ENCODE measurements around the gene KRTAP10-4. TPM values are rescaled to one million over a fixed set of nuclear protein-coding genes. Genes with fewer than 3 reads are reported as not detected.

The KRTAP10-4 gene
- total and polyA plus RNA-seq, 2 donors (not counting 1 experiment from before 2014, with no cell fraction given), result not detected

- TF ChIP-seq, protein P1, sequence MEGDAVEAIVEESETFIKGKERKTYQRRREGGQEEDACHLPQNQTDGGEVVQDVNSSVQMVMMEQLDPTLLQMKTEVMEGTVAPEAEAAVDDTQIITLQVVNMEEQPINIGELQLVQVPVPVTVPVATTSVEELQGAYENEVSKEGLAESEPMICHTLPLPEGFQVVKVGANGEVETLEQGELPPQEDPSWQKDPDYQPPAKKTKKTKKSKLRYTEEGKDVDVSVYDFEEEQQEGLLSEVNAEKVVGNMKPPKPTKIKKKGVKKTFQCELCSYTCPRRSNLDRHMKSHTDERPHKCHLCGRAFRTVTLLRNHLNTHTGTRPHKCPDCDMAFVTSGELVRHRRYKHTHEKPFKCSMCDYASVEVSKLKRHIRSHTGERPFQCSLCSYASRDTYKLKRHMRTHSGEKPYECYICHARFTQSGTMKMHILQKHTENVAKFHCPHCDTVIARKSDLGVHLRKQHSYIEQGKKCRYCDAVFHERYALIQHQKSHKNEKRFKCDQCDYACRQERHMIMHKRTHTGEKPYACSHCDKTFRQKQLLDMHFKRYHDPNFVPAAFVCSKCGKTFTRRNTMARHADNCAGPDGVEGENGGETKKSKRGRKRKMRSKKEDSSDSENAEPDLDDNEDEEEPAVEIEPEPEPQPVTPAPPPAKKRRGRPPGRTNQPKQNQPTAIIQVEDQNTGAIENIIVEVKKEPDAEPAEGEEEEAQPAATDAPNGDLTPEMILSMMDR (conservative IDR thresholded peaks at IDR 0.05 in 1 of 2, IDR thresholded peaks at IDR 0.05 in 1 of 2; ENCODE audit: low read depth in 1 of 2, low read length in 2 of 2), result no peak
- TF ChIP-seq EZH2 (IDR thresholded peaks at IDR 0.05; ENCODE audit: low read length, missing control alignments), result no peak
- no peaks in the 10 kb centered on the region for H3K9me3 ChIP-seq (ENCODE audit: control insufficient read depth, insufficient read depth, low read depth, low read length)
- H3K9ac ChIP-seq (ENCODE audit: insufficient read depth, low read length), result no peak overlapping the region
- no peaks in the 10 kb centered on the region for H3K79me2 ChIP-seq (ENCODE audit: control insufficient read depth, insufficient read depth, low read length)
- no peaks in the 10 kb centered on the region for H3K36me3 ChIP-seq (ENCODE audit: control insufficient read depth, insufficient read depth, low read length)
- no peaks in the 10 kb centered on the region for H3K4me1 ChIP-seq (ENCODE audit: control insufficient read depth, extremely low read depth, insufficient read depth, low read length)
- no peak overlapping the region for H3K27ac ChIP-seq (ENCODE audit: insufficient read depth, low read length)
- no peak overlapping the region for H2AFZ ChIP-seq (ENCODE audit: low read length)
- no peaks in the 10 kb centered on the region for H3K27me3 ChIP-seq (ENCODE audit: control insufficient read depth, insufficient read depth, low read length)
- H3K4me3 ChIP-seq (replicated peaks in 1 of 4; ENCODE audit: control extremely low read depth in 1 of 4, insufficient read depth in 1 of 4, low read depth in 3 of 4, low read length in 4 of 4), result no peak overlapping the region
- no peaks in the 10 kb centered on the region for H4K20me1 ChIP-seq (ENCODE audit: control insufficient read depth, extremely low read depth, insufficient read depth, low read length)
- no peak for DNase-seq (ENCODE audit: low read depth in 2 of 2)
- no peak overlapping the region for H3K4me2 ChIP-seq (ENCODE audit: extremely low read depth, insufficient read depth, low read length)
Observed at GRCh38 chr21:44611551-44611950, 38.0 kb downstream of the KRTAP10-4 start.

DNA sequence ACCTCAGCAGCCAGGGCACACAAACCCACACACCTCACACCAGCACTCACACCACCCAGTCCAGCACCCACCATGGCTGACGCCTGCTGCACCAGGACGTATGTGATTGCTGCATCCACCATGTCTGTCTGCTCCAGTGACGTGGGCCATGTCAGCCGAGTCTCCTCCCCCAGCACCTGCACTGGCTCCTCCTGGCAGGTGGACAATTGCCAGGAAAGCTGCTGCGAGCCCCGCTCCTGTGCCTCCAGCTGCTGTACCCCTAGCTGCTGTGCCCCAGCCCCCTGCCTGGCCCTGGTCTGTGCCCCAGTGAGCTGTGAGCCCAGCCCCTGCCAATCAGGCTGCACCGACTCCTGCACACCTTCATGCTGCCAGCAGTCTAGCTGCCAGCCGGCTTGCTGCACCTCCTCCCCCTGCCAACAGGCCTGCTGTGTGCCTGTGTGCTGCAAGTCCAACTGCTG lies 38.5 kb downstream of the KRTAP10-4 start, which contains the start of gene KRTAP10-8:
KRTAP10-8 (plus strand) TSS at position 51 of the 458 bp plus-strand sequence; CDS start at position 73, 22 bp downstream.
- no peaks in the 10 kb centered on the region for H4K20me1 ChIP-seq (ENCODE audit: control insufficient read depth, extremely low read depth, insufficient read depth, low read length)

GRCh38 chr21:44612669-44613229 lies 39.2 kb downstream of the KRTAP10-4 start:
- H3K79me2 ChIP-seq (ENCODE audit: control insufficient read depth, insufficient read depth, low read length), result no peaks in the 10 kb centered on the region
- no peaks in the 10 kb centered on the region for H3K36me3 ChIP-seq (ENCODE audit: control insufficient read depth, insufficient read depth, low read length)
- no peaks in the 10 kb centered on the region for H3K27me3 ChIP-seq (ENCODE audit: control insufficient read depth, insufficient read depth, low read length)
- TF ChIP-seq EZH2 (IDR thresholded peaks at IDR 0.05; ENCODE audit: low read length, missing control alignments), result no peak
- TF ChIP-seq, protein P1 (conservative IDR thresholded peaks at IDR 0.05 in 1 of 2, IDR thresholded peaks at IDR 0.05 in 1 of 2; ENCODE audit: low read depth in 1 of 2, low read length in 2 of 2), result no peak
- no peaks in the 10 kb centered on the region for H4K20me1 ChIP-seq (ENCODE audit: control insufficient read depth, extremely low read depth, insufficient read depth, low read length)
- no peak overlapping the region for H3K27ac ChIP-seq (ENCODE audit: insufficient read depth, low read length)
- DNase-seq (ENCODE audit: low read depth in 2 of 2), result no peak
- no peak overlapping the region for H3K4me3 ChIP-seq (replicated peaks in 1 of 4; ENCODE audit: control extremely low read depth in 1 of 4, insufficient read depth in 1 of 4, low read depth in 3 of 4, low read length in 4 of 4)
- H3K9ac ChIP-seq (ENCODE audit: insufficient read depth, low read length), result no peak overlapping the region
- H3K9me3 ChIP-seq (ENCODE audit: control insufficient read depth, insufficient read depth, low read depth, low read length), result no peaks in the 10 kb centered on the region
- H2AFZ ChIP-seq (ENCODE audit: low read length), result no peak overlapping the region
- H3K4me2 ChIP-seq (ENCODE audit: extremely low read depth, insufficient read depth, low read length), result no peak overlapping the region
- H3K4me1 ChIP-seq (ENCODE audit: control insufficient read depth, extremely low read depth, insufficient read depth, low read length), result no peaks in the 10 kb centered on the region

More for the DNA sequence above, 38.5 kb downstream of the KRTAP10-4 start, which contains the start of gene KRTAP10-8:
- no peak within 1 kb of the TSS for H3K27ac ChIP-seq (ENCODE audit: insufficient read depth, low read length)
- no peak for DNase-seq (ENCODE audit: low read depth in 2 of 2)
- no peak within 1 kb of the TSS for H3K4me3 ChIP-seq (replicated peaks in 1 of 4; ENCODE audit: control extremely low read depth in 1 of 4, insufficient read depth in 1 of 4, low read depth in 3 of 4, low read length in 4 of 4)
- no peaks in the 10 kb centered on the region for H3K4me1 ChIP-seq (ENCODE audit: control insufficient read depth, extremely low read depth, insufficient read depth, low read length)
- H3K9ac ChIP-seq (ENCODE audit: insufficient read depth, low read length), result no peak within 1 kb of the TSS
- TF ChIP-seq, protein P1 (conservative IDR thresholded peaks at IDR 0.05 in 1 of 2, IDR thresholded peaks at IDR 0.05 in 1 of 2; ENCODE audit: low read depth in 1 of 2, low read length in 2 of 2), result no peak
- no peak for TF ChIP-seq EZH2 (IDR thresholded peaks at IDR 0.05; ENCODE audit: low read length, missing control alignments)
- no peaks in the 10 kb centered on the region for H3K27me3 ChIP-seq (ENCODE audit: control insufficient read depth, insufficient read depth, low read length)
- no peak within 1 kb of the TSS for H3K4me2 ChIP-seq (ENCODE audit: extremely low read depth, insufficient read depth, low read length)
- no peaks in the 10 kb centered on the region for H3K79me2 ChIP-seq (ENCODE audit: control insufficient read depth, insufficient read depth, low read length)
- no peaks in the 10 kb centered on the region for H3K9me3 ChIP-seq (ENCODE audit: control insufficient read depth, insufficient read depth, low read depth, low read length)
- no peak within 1 kb of the TSS for H2AFZ ChIP-seq (ENCODE audit: low read length)
- H3K36me3 ChIP-seq (ENCODE audit: control insufficient read depth, insufficient read depth, low read length), result no peaks in the 10 kb centered on the region
